RCC 7860 (cell line): ENCODE data around the gene ADIPOR2.

Experiments used
- DNase-seq: peaks from one replicate; pipeline ENCODE4 v3.0.0-alpha.2; 2015; ENCODE audit warnings: low spot score
- FAIRE-seq: peaks from 2 replicates; lab custom pipeline; 2012; peaks lifted over from hg19 to GRCh38; lab: Jason Lieb, UNC

ADIPOR2 gene

GRCh38 chr12:1690578-1691122 lies at the start of gene ADIPOR2:
Gene ADIPOR2 (plus strand): TSS chr12:1691070. CDS start chr12:1754344, 63,274 bp downstream.
- FAIRE-seq (no peak), DNase-seq (peak; percentile 86)

GRCh38 chr12:1642513-1642912 lies 48.4 kb upstream of the ADIPOR2 start:
- no peak for FAIRE-seq
- no peak for DNase-seq

- DNase-seq: no peak
- no peak for FAIRE-seq
These were observed 47.8 kb upstream of the ADIPOR2 start for GRCh38 chr12:1643043-1643442.

- FAIRE-seq (no peak), DNase-seq (no peak)
These were observed 46.9 kb upstream of the ADIPOR2 start for GRCh38 chr12:1643905-1644533.

GRCh38 chr12:1644534-1645438 lies 46.1 kb upstream of the ADIPOR2 start:
- FAIRE-seq: no peak
- DNase-seq: no peak

- FAIRE-seq: no peak
These were observed 45.1 kb upstream of the ADIPOR2 start for GRCh38 chr12:1645819-1646218.

GRCh38 chr12:1646569-1647284 lies 44.1 kb upstream of the ADIPOR2 start:
- FAIRE-seq (no peak), DNase-seq (no peak)

More at GRCh38 chr12:1645819-1646218, 45.1 kb upstream of the ADIPOR2 start:
- no peak for DNase-seq

GRCh38 chr12:1647285-1647669 lies 43.6 kb upstream of the ADIPOR2 start:
- DNase-seq: no peak
- FAIRE-seq: no peak

GRCh38 chr12:1650260-1650977 lies 40.5 kb upstream of the ADIPOR2 start:
- no peak for FAIRE-seq
- DNase-seq: no peak

GRCh38 chr12:1650978-1651361 lies 39.9 kb upstream of the ADIPOR2 start:
- no peak for FAIRE-seq
- DNase-seq: no peak

- DNase-seq: no peak
- FAIRE-seq: no peak
These were observed 38.9 kb upstream of the ADIPOR2 start for GRCh38 chr12:1651946-1652345.

- FAIRE-seq: no peak
- no peak for DNase-seq
These were observed 35.6 kb upstream of the ADIPOR2 start for GRCh38 chr12:1655225-1655788.

- no peak for DNase-seq
- no peak for FAIRE-seq
These were observed 34.0 kb upstream of the ADIPOR2 start for GRCh38 chr12:1656902-1657301.

- no peak for FAIRE-seq
- DNase-seq: no peak
These were observed 33.2 kb upstream of the ADIPOR2 start for GRCh38 chr12:1657688-1658087.

- no peak for FAIRE-seq
- DNase-seq: no peak
These were observed 30.3 kb upstream of the ADIPOR2 start for GRCh38 chr12:1660304-1661187.

- FAIRE-seq: no peak
- DNase-seq: peak; percentile 78
These were observed 29.1 kb upstream of the ADIPOR2 start for GRCh38 chr12:1661553-1662335.

- DNase-seq: no peak
These were observed 28.0 kb upstream of the ADIPOR2 start for GRCh38 chr12:1662761-1663439.

More at GRCh38 chr12:1662761-1663439, 28.0 kb upstream of the ADIPOR2 start:
- no peak for FAIRE-seq
